Measurements from ENCODE around the gene FGFBP1.

FGFBP1 gene

DNA sequence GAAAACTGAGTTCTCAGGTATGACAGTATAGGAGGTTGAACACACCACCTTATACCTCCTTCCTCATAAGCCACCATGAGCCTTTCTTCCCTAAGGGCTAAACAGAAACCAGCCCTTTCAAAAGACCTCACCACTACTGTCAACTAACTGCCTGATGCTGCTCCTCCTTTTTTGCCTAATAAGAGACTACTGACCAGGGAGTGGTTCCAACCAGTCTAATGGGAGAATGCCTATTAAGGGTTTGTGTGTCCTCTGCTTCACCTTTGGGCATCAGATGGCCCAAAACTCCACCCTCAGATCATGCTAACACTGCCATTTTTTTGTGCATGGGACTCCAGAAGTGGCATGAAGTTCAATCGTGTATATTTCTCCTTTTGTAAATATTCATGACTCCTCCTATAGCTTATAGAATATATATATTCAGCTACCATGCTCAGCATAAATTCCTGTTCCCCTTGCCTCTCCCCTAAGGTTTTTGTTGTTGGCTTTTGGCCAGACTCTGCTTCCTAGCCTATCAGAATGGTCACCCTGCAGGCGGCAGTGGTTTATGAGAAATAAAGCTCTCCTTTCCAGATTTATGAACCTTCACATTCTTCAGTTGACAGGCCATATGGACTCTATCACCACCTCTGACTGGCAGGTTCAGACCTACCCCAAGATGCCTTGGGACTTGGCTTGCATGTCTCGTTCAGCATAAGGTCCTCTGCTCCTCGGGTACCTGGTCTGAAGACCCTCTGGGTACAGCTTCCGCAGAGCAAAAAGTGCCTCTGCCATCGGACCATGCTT, 28.2 kb downstream of the FGFBP1 start:
- H2BK15ac ChIP-seq (ENCODE audit: low read length): no peak overlapping the region
- no peak overlapping the region for H3K9ac ChIP-seq (ENCODE audit: low read depth, low read length, poor library complexity)
- no peaks in the 10 kb centered on the region for H3K9me3 ChIP-seq (replicated peaks in 1 of 2; ENCODE audit: control insufficient read depth in 2 of 2, insufficient read depth in 1 of 2, low read depth in 1 of 2, low read length in 2 of 2)
- no peak overlapping the region for H2AK5ac ChIP-seq (ENCODE audit: low read depth, low read length)
- H4K8ac ChIP-seq (ENCODE audit: low read depth, low read length): no peak overlapping the region
- no peak overlapping the region for H4K91ac ChIP-seq (ENCODE audit: low read depth, low read length, poor library complexity)
- peaks cover 0 to 21% (median 0%) of the 10 kb centered on the region in 3 experiments for H3K27me3 ChIP-seq (ENCODE audit: control insufficient read depth in 3 of 3, insufficient read depth in 3 of 3, low read depth in 1 of 3, low read length in 3 of 3)
- no peaks in the 10 kb centered on the region for H3K36me3 ChIP-seq (replicated peaks in 1 of 2; ENCODE audit: control insufficient read depth in 2 of 2, insufficient read depth in 2 of 2, low read length in 2 of 2)
- no CpG with 5 or more reads among the region's 6 CpGs for WGBS, 2 donors (ENCODE audit: extremely low coverage in 2 of 2, insufficient read length in 2 of 2, insufficient replicate concordance in 1 of 2)
- no peak overlapping the region for H2BK12ac ChIP-seq (ENCODE audit: low read length)
- peak overlapping the region; percentile 8 for H3K18ac ChIP-seq (ENCODE audit: low read length)
- no peak for DNase-seq (ENCODE audit: low spot score)
- H3K27ac ChIP-seq (replicated peaks; ENCODE audit: low read length): no peak overlapping the region
- peaks cover 0 to 4% of the 10 kb centered on the region in 2 donors for H3K4me1 ChIP-seq (ENCODE audit: control insufficient read depth in 2 of 2, insufficient read depth in 1 of 2, low read depth in 1 of 2, low read length in 2 of 2)
- no peak overlapping the region for H3K14ac ChIP-seq (ENCODE audit: low read length)
- H2BK5ac ChIP-seq (ENCODE audit: low read length): no peak overlapping the region
- H2BK120ac ChIP-seq (ENCODE audit: low read depth, low read length): no peak overlapping the region
- H3K79me1 ChIP-seq (ENCODE audit: low read depth, low read length): no peaks in the 10 kb centered on the region
- no peak overlapping the region for H2AFZ ChIP-seq (ENCODE audit: low read length)
- no peak overlapping the region for H3K23ac ChIP-seq (ENCODE audit: low read depth, low read length, poor library complexity)
- no peak overlapping the region for H3K4me2 ChIP-seq (ENCODE audit: insufficient read depth, low read length, poor library complexity, severe bottlenecking)
- no peak overlapping the region for H3K4me3 ChIP-seq (ENCODE audit: low read length in 2 of 2)
- H3K4ac ChIP-seq (ENCODE audit: low read length): no peak overlapping the region

DNA sequence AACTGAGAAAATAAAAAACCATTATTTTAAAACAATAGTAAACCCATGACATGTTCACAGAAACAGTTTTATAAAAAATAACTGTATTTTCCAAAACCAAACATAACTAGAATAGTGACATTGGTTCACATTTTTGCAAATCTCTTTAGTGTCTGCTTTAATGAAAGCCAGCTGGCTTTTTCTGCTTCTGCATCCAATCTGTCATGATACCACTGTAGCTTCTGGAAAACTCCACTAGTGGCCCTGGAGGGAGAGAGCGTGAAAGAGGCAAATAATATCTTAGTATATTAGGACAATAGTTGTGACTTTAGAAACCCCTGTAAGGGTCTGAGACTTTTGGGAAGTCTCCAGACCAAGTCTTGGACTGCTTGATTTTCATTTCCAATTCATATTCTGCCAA, 31.1 kb downstream of the FGFBP1 start:
- no peak overlapping the region for H3K9ac ChIP-seq (ENCODE audit: low read depth, low read length, poor library complexity)
- peaks cover 0 to 4% of the 10 kb centered on the region in 2 donors for H3K9me3 ChIP-seq (replicated peaks in 1 of 2; ENCODE audit: control insufficient read depth in 2 of 2, insufficient read depth in 1 of 2, low read depth in 1 of 2, low read length in 2 of 2)
- no peak overlapping the region for H3K4me3 ChIP-seq (ENCODE audit: low read length in 2 of 2)
- no peaks in the 10 kb centered on the region for H3K36me3 ChIP-seq (replicated peaks in 1 of 2; ENCODE audit: control insufficient read depth in 2 of 2, insufficient read depth in 2 of 2, low read length in 2 of 2)
- no peak for DNase-seq (ENCODE audit: low spot score)
- peaks cover 0 to 3% of the 10 kb centered on the region in 2 donors for H3K4me1 ChIP-seq (ENCODE audit: control insufficient read depth in 2 of 2, insufficient read depth in 1 of 2, low read depth in 1 of 2, low read length in 2 of 2)
- no peak overlapping the region for H2BK12ac ChIP-seq (ENCODE audit: low read length)
- no CpG with 5 or more reads among the region's 1 CpG for WGBS, 2 donors (ENCODE audit: extremely low coverage in 2 of 2, insufficient read length in 2 of 2, insufficient replicate concordance in 1 of 2)
- peaks cover 0 to 23% (median 0%) of the 10 kb centered on the region in 3 experiments for H3K27me3 ChIP-seq (ENCODE audit: control insufficient read depth in 3 of 3, insufficient read depth in 3 of 3, low read depth in 1 of 3, low read length in 3 of 3)
- no peak overlapping the region for H2AFZ ChIP-seq (ENCODE audit: low read length)
- H3K18ac ChIP-seq (ENCODE audit: low read length): no peak overlapping the region
- H2BK120ac ChIP-seq (ENCODE audit: low read depth, low read length): no peak overlapping the region
- no peaks in the 10 kb centered on the region for H3K79me1 ChIP-seq (ENCODE audit: low read depth, low read length)
- no peak overlapping the region for H2BK15ac ChIP-seq (ENCODE audit: low read length)
- H3K23ac ChIP-seq (ENCODE audit: low read depth, low read length, poor library complexity): no peak overlapping the region
- H4K8ac ChIP-seq (ENCODE audit: low read depth, low read length): no peak overlapping the region
- no peak overlapping the region for H3K4ac ChIP-seq (ENCODE audit: low read length)
- H2BK5ac ChIP-seq (ENCODE audit: low read length): no peak overlapping the region
- no peak overlapping the region for H3K4me2 ChIP-seq (ENCODE audit: insufficient read depth, low read length, poor library complexity, severe bottlenecking)
- H3K27ac ChIP-seq (replicated peaks; ENCODE audit: low read length): no peak overlapping the region
- no peak overlapping the region for H4K91ac ChIP-seq (ENCODE audit: low read depth, low read length, poor library complexity)
- no peak overlapping the region for H3K14ac ChIP-seq (ENCODE audit: low read length)
- H2AK5ac ChIP-seq (ENCODE audit: low read depth, low read length): no peak overlapping the region

DNA sequence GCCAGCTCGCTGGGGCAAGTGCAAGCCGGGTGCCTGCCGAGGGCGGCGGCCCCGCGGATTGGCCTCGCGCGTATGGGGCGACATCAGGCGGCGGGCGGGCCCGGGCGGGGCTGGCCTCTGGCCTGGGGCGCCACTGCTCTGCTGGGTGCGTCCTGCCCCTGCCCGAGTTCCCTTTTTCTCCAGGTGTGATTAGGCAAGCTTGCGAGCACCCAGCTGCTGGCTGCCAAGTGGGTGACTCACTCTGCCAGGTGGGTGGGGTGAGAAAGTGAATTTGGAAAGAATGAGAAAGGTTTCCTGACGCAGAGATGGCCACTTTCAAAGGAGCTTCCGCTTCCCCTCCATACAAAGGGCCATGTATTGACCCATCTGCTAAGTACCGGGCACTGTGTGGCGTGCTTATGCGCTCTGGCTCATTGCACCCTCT, 32.5 kb downstream of the FGFBP1 start:
- DNase-seq (ENCODE audit: low spot score): no peak
- no peak overlapping the region for H3K27ac ChIP-seq (replicated peaks; ENCODE audit: low read length)
- no peak overlapping the region for H3K23ac ChIP-seq (ENCODE audit: low read depth, low read length, poor library complexity)
- no peak overlapping the region for H3K4ac ChIP-seq (ENCODE audit: low read length)
- H3K9me3 ChIP-seq (replicated peaks in 1 of 2; ENCODE audit: control insufficient read depth in 2 of 2, insufficient read depth in 1 of 2, low read depth in 1 of 2, low read length in 2 of 2): peaks cover 0 to 4% of the 10 kb centered on the region in 2 donors
- no peak overlapping the region for H2BK5ac ChIP-seq (ENCODE audit: low read length)
- H3K4me2 ChIP-seq (ENCODE audit: insufficient read depth, low read length, poor library complexity, severe bottlenecking): peak overlapping the region; percentile 21
- no peak overlapping the region for H2BK15ac ChIP-seq (ENCODE audit: low read length)
- no CpG with 5 or more reads among the region's 25 CpGs for WGBS, 2 donors (ENCODE audit: extremely low coverage in 2 of 2, insufficient read length in 2 of 2, insufficient replicate concordance in 1 of 2)
- H3K4me3 ChIP-seq (ENCODE audit: low read length in 2 of 2): no peak overlapping the region
- no peak overlapping the region for H2BK120ac ChIP-seq (ENCODE audit: low read depth, low read length)
- H3K27me3 ChIP-seq (ENCODE audit: control insufficient read depth in 3 of 3, insufficient read depth in 3 of 3, low read depth in 1 of 3, low read length in 3 of 3): peaks cover 0 to 23% (median 0%) of the 10 kb centered on the region in 3 experiments
- H3K4me1 ChIP-seq (ENCODE audit: control insufficient read depth in 2 of 2, insufficient read depth in 1 of 2, low read depth in 1 of 2, low read length in 2 of 2): peaks cover 0 to 3% of the 10 kb centered on the region in 2 donors
- H4K8ac ChIP-seq (ENCODE audit: low read depth, low read length): no peak overlapping the region
- no peak overlapping the region for H4K91ac ChIP-seq (ENCODE audit: low read depth, low read length, poor library complexity)
- H3K79me1 ChIP-seq (ENCODE audit: low read depth, low read length): no peaks in the 10 kb centered on the region
- H2AK5ac ChIP-seq (ENCODE audit: low read depth, low read length): peak overlapping the region; percentile 27
- H3K14ac ChIP-seq (ENCODE audit: low read length): no peak overlapping the region
- H3K36me3 ChIP-seq (replicated peaks in 1 of 2; ENCODE audit: control insufficient read depth in 2 of 2, insufficient read depth in 2 of 2, low read length in 2 of 2): no peaks in the 10 kb centered on the region
- no peak overlapping the region for H3K9ac ChIP-seq (ENCODE audit: low read depth, low read length, poor library complexity)
- H2AFZ ChIP-seq (ENCODE audit: low read length): no peak overlapping the region
- no peak overlapping the region for H2BK12ac ChIP-seq (ENCODE audit: low read length)
- peak overlapping the region; percentile 53 for H3K18ac ChIP-seq (ENCODE audit: low read length)

DNA sequence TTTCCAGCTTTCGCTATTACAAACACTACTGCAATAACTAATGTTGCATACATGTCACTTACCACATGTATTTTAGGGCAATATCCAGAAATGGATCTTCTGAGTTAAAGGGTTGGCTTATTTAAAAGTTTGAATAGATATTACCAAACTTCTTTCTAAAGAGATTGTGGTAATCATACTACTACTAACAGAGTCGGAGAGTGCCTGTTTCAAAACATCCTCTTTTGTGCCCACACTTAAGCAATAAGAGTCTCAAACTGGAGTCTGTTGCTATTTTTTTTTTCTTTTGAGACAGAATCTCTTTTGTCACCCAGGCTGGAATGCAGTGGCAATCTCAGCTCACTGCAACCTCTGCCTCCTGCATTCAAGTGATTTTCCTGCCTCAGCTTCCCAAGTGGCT, 35.8 kb downstream of the FGFBP1 start:
- H2BK5ac ChIP-seq (ENCODE audit: low read length): no peak overlapping the region
- H3K9ac ChIP-seq (ENCODE audit: low read depth, low read length, poor library complexity): no peak overlapping the region
- no peak overlapping the region for H3K18ac ChIP-seq (ENCODE audit: low read length)
- H4K8ac ChIP-seq (ENCODE audit: low read depth, low read length): no peak overlapping the region
- H3K27me3 ChIP-seq (ENCODE audit: control insufficient read depth in 3 of 3, insufficient read depth in 3 of 3, low read depth in 1 of 3, low read length in 3 of 3): peaks cover 0 to 18% (median 0%) of the 10 kb centered on the region in 3 experiments
- peaks cover 0 to 4% of the 10 kb centered on the region in 2 donors for H3K9me3 ChIP-seq (replicated peaks in 1 of 2; ENCODE audit: control insufficient read depth in 2 of 2, insufficient read depth in 1 of 2, low read depth in 1 of 2, low read length in 2 of 2)
- no peak overlapping the region for H2BK120ac ChIP-seq (ENCODE audit: low read depth, low read length)
- no peak overlapping the region for H2AK5ac ChIP-seq (ENCODE audit: low read depth, low read length)
- H3K4me3 ChIP-seq (ENCODE audit: low read length in 2 of 2): no peak overlapping the region
- H3K4me2 ChIP-seq (ENCODE audit: insufficient read depth, low read length, poor library complexity, severe bottlenecking): no peak overlapping the region
- no peak overlapping the region for H2AFZ ChIP-seq (ENCODE audit: low read length)
- no peak overlapping the region for H2BK12ac ChIP-seq (ENCODE audit: low read length)
- no peak overlapping the region for H3K27ac ChIP-seq (replicated peaks; ENCODE audit: low read length)
- no peaks in the 10 kb centered on the region for H3K36me3 ChIP-seq (replicated peaks in 1 of 2; ENCODE audit: control insufficient read depth in 2 of 2, insufficient read depth in 2 of 2, low read length in 2 of 2)
- H3K79me1 ChIP-seq (ENCODE audit: low read depth, low read length): no peaks in the 10 kb centered on the region
- no peak overlapping the region for H3K14ac ChIP-seq (ENCODE audit: low read length)
- no peak overlapping the region for H3K4ac ChIP-seq (ENCODE audit: low read length)
- H2BK15ac ChIP-seq (ENCODE audit: low read length): no peak overlapping the region
- WGBS, 2 donors (ENCODE audit: extremely low coverage in 2 of 2, insufficient read length in 2 of 2, insufficient replicate concordance in 1 of 2): no CpG with 5 or more reads among the region's 2 CpGs
- no peak overlapping the region for H3K23ac ChIP-seq (ENCODE audit: low read depth, low read length, poor library complexity)
- H4K91ac ChIP-seq (ENCODE audit: low read depth, low read length, poor library complexity): no peak overlapping the region
- no peak for DNase-seq (ENCODE audit: low spot score)
- H3K4me1 ChIP-seq (ENCODE audit: control insufficient read depth in 2 of 2, insufficient read depth in 1 of 2, low read depth in 1 of 2, low read length in 2 of 2): peaks cover 0 to 3% of the 10 kb centered on the region in 2 donors
